Muscle of back (tissue), 13 donors: ENCODE data around the gene C12orf50. TPM values are rescaled to one million over a fixed set of nuclear protein-coding genes. Genes with fewer than 3 reads are reported as not detected.
"Not testable (repeated sequence)": the region's sequence is repeated elsewhere in the genome, so short reads cannot be mapped to it uniquely, and the experiment has no call there.

Experiments
- DNase-seq, 3 donors: peaks; one replicate each; pipeline versions ENCODE4 v3.0.0 to v3.0.0-alpha.2; 2013
- long read RNA-seq, 9 donors: transcript quantifications; one replicate each; lab custom pipeline, GENCODE V29; 2026
- polyA plus RNA-seq, 10 donors: library from polyadenylated mRNA; unstranded; fragments of 120-200 nt; gene quantifications; one replicate each; pipeline ENCODE4 v1.2.1, GENCODE V29; 2013; ENCODE audit not compliant: insufficient read length in 10 of 10

C12orf50 gene
- polyA plus RNA-seq, result under 1 TPM in 9 of 10 donors, not detected in 1; 0.07 to 0.54 (median 0.31) TPM
- long read RNA-seq, donor 1, result 0 reads
- long read RNA-seq, donor 2, result 0 reads
- long read RNA-seq, donor 3, result 0 reads
- long read RNA-seq, donor 4, partial matches to known transcripts, result 5 of 5 reads
- long read RNA-seq, donor 4, other reads (novel, unspliced or antisense), result 0 of 5 reads
- long read RNA-seq, donor 5, partial matches to known transcripts, result 6 of 6 reads
- long read RNA-seq, donor 5, other reads (novel, unspliced or antisense), result 0 of 6 reads
- long read RNA-seq, donor 6, result 0 reads
- long read RNA-seq, donor 7, result 0 reads
- long read RNA-seq, donor 8, result 0 reads
- long read RNA-seq, donor 9, result 0 reads

GRCh38 chr12:88029093-88029665 lies at the start of gene C12orf50:
TSS of gene C12orf50 (minus strand) at chr12:88029401. CDS start at chr12:88026962, 2,439 bp downstream.
- DNase-seq, result no peak

- no peak for DNase-seq
These were observed 38.1 kb upstream of the C12orf50 start for GRCh38 chr12:88067301-88067700.

GRCh38 chr12:88063375-88063774 lies 34.2 kb upstream of the C12orf50 start:
- no peak for DNase-seq

GRCh38 chr12:88062474-88062873 lies 33.3 kb upstream of the C12orf50 start:
- DNase-seq, result no peak

- no peak for DNase-seq
These were observed 29.5 kb upstream of the C12orf50 start for GRCh38 chr12:88058719-88059077.

- DNase-seq, result no peak
These were observed 29.0 kb upstream of the C12orf50 start for GRCh38 chr12:88057994-88058718.

- no peak for DNase-seq
These were observed 27.4 kb upstream of the C12orf50 start for GRCh38 chr12:88056571-88056970.

- peak in 1 of 3 donors; percentile 12 for DNase-seq
These were observed 23.5 kb upstream of the C12orf50 start for GRCh38 chr12:88052686-88053085.

- DNase-seq, result no peak
These were observed 14.8 kb upstream of the C12orf50 start for GRCh38 chr12:88044035-88044434.

GRCh38 chr12:88037770-88038169 lies 8.6 kb upstream of the C12orf50 start:
- DNase-seq, result no peak

GRCh38 chr12:88036353-88036965 lies 7.3 kb upstream of the C12orf50 start:
- peak in 2 of 3 donors; percentile 21 to 28 for DNase-seq

- DNase-seq, result peak in 1 of 3 donors; percentile 3
These were observed 6.7 kb upstream of the C12orf50 start for GRCh38 chr12:88035907-88036289.

- DNase-seq, result peak; percentile 87 to 96 (median 91)
These were observed 6.2 kb upstream of the C12orf50 start for GRCh38 chr12:88035271-88035906.

GRCh38 chr12:88031161-88031560 lies 2.0 kb upstream of the C12orf50 start:
- DNase-seq, result not testable (repeated sequence)

- no peak for DNase-seq
These were observed 3.0 kb downstream of the C12orf50 start for GRCh38 chr12:88026196-88026595.

GRCh38 chr12:88017964-88018363 lies 11.2 kb downstream of the C12orf50 start:
- no peak for DNase-seq

GRCh38 chr12:88015825-88016224 lies 13.4 kb downstream of the C12orf50 start:
- DNase-seq, result no peak

GRCh38 chr12:88011755-88012154 lies 17.4 kb downstream of the C12orf50 start:
- DNase-seq, result no peak

- no peak for DNase-seq
These were observed 22.9 kb downstream of the C12orf50 start for GRCh38 chr12:88006351-88006750.

- no peak for DNase-seq
These were observed 27.9 kb downstream of the C12orf50 start for GRCh38 chr12:88001327-88001726.

GRCh38 chr12:87995581-87996178 lies 33.5 kb downstream of the C12orf50 start:
- peak; percentile 58 to 81 (median 75) for DNase-seq
